ENCODE data around the gene SORL1.

Gene SORL1

DNA sequence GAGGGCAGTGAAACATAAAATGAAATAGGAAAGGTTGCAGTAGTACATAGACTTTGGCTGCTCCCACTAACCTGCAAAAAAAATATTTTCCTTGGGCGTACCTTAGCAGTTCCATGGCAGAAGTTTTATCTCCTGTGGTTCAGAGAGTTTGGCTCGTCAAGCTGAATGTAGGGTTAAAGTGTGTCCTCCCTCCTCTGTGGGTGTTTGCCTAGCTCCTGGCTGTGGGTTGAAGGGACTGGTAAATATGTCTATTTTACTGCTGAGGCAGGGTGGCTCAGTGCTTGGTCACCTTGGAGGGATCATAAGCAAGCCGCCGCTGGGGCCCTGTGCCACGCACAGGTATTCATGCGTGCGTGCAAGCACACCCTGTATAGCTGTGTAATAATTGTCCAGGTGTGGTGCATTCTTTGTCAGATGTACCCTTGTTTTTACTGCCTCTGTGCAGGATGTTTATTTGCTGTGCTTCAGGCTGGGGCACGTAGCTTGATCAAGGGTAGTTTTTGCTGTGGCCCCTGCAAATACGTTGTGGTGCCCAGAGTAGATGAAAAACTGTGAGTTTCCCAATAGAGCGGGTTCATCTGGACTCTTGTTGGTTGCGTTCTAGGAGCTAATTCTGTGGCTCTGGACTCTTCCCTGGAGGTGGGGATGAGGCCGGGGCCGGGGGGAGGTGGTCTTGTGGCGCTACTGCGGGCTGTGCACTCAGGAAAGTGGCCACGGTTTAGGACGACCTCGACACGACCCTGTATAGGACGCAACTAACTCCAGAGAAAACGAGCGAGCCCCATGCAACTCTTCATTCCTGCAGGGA is 732 bp upstream of the SORL1 start:
- no peak for DNase-seq (ENCODE audit: low read depth in 2 of 3, low spot score in 1 of 3)

DNA sequence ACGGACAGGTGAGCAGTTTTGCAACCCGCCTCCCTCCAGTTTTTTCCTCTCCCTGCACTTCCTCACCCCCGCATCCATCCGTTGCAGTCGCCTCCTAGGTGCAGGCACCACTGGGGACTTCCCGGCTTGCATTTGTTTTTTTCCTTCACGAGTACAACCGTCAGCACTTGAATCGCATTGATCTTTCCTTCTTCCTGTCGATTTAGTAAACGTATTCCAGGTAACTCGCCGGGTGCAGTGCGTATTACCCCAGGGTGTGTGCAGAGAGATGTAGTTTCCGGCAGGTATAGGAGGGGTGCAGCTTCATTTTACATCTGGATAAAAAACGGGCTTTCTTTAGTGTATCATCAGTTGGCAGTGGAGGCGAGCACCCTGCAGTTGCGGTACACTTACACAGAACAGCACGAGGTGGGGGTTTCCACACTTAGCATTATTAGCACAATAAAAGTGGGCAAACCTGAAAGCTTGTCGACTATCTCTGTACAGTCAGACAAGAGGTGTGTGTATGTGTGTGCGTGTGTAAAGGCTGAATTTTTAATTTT is 566 bp downstream of the SORL1 start, which contains the start of gene SORL1-AS1:
Gene SORL1-AS1 (minus strand): TSS at position 359 of the 542 bp plus-strand sequence.
- peak in 1 of 3 donors; percentile 55 for DNase-seq (ENCODE audit: low read depth in 2 of 3, low spot score in 1 of 3)

DNA sequence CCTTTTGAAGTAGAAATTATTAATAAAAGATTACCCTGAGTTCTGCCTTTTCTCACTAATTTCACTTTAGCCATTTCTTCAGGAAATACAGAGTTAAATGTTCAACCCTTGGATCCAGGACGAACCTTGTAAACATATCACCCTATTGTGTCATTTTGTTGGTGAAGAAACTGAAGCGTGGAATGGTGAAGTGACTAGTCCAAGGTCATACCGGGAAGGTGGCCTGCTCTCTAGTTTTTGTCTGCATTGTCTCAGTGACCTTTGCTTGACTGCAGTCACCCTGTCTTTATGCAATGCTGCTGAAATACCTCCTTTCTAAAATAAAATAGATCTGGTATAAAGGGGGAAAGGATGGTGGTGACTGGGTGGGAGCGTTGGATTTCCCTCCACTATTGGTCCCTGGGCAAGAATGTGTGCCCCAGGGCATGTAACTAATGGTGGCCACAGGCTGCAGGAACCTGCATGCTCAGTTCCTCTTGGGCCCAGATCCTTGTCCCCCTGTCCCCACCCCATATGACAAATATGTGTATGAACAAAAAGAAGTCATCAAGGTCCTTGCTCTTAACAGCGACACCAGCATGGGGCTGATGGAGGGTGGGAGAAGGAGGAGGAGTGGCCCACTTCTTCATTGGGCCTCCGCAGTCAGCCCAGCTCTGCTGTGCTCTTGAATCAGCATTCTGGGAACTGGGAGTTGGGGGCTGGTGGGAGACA is 1.6 kb downstream of the SORL1 start:
- DNase-seq (ENCODE audit: low read depth in 2 of 3, low spot score in 1 of 3) = no peak

DNA sequence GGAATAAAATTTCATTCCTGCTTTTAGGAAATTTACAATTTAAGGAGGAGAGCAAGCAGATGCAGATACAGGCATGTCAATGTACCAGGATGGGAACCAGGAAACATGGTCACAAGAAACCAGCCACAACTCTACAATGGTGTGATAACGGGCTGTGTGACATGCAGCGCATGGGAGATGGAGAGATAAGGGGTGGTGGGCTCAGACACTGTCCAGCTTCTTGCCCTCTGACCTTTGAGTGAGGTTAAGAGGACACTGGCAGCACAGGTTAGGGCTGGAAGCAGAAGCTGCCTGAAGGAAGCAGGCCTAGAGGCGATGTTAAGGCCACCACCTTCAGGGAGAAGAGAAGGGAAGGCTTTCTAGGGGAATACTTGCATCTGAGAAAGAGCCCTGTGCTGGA is 3.0 kb downstream of the SORL1 start:
- no peak for DNase-seq (ENCODE audit: low read depth in 2 of 3, low spot score in 1 of 3)

DNA sequence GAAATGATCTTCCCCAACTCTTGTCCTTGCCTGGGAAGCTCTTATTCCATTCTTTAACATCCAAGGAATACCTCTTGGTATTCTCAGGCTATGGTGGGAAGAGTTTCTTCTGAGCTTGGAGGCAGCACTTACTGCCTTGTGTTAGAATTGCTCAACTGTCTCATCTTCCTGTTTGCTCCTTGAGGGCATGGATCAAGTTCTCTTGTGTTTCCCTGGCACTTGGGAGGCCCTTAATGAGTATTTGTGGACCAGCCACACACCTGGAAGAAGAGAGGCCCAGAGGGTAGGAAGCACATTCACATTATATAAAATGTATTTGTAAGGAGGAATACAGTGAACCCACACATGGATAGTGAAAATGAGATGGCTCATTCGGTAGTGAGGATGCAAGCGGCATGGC is 4.0 kb downstream of the SORL1 start:
- DNase-seq (ENCODE audit: low read depth in 2 of 3, low spot score in 1 of 3) = no peak

DNA sequence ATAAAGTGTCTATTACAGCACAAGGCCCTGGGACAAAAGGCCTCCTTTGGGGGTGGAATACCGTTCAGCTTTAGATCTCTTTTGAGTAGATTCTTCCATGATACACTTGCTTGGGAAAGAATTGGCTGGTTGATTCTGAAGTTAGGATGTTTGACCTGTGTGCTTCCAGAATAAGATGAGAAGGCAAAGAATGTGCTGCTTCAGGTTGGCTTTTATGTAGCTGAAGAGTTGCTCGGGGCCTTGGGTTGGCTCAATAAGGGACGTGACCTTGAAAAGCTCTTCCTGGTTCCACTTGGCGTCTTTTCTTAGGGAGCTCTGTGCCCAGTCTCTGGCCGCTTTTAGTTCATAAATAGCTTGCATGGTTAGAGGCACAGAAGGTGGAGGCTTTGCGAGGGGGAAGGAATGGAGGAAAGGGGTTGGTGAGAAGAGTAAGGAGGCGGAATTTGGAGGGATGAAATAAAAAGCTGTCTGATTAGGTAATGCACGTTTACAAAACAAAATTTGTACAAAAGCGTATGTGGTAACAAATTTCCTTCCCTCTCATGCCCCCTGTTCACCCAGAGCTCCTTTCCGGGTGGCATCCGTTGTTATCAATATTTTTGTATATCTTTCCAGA is 4.8 kb downstream of the SORL1 start:
- no peak for DNase-seq (ENCODE audit: low read depth in 2 of 3, low spot score in 1 of 3)

DNA sequence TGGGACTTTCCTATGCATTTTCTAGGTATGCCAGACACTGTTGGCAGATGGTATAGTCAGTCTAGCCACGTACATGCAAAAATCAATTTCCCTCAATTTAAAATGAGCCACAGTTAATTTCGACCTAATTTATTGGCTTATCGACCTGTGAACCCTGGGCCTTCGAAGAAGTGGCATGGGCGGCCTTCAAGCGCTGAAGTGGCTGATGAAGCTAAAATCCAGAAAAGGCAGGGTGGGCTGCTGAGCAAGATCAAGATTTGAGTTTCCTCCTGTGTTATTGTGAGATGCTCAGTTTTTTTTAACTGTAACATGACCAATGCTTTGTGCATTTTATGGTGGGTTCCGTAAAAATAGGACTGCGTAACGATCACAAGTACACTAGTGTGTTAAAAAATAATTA is 6.4 kb downstream of the SORL1 start:
- no peak for DNase-seq (ENCODE audit: low read depth in 2 of 3, low spot score in 1 of 3)

DNA sequence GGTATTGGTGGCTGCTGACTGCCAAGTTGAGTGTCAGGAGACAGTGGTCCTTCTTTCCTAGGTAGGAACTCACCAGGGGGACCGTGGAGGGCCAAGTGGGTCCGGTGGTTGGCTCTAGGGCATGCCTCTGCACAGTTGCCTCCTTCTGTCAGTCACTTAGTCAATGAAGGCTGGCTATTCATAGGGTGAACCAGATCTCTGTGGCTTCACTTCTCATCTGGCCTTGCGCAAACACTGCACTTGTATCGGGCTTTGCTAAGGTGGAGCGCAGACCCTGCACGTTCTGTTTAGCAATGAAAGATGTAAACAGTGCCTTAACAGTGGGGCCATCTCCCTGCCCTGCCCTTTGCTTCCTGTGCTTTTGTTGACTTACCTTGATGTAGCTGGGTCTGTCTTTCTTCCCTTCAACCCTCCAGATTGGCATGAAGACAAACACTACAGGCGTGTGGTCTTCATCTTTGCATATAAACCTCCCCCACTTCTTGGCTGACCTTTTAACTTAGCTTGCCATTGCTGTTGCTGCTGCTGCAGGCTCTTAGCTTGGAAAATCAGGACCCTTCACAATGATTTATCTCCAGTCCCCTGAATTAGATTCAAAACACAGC is 7.4 kb downstream of the SORL1 start:
- no peak for DNase-seq (ENCODE audit: low read depth in 2 of 3, low spot score in 1 of 3)

DNA sequence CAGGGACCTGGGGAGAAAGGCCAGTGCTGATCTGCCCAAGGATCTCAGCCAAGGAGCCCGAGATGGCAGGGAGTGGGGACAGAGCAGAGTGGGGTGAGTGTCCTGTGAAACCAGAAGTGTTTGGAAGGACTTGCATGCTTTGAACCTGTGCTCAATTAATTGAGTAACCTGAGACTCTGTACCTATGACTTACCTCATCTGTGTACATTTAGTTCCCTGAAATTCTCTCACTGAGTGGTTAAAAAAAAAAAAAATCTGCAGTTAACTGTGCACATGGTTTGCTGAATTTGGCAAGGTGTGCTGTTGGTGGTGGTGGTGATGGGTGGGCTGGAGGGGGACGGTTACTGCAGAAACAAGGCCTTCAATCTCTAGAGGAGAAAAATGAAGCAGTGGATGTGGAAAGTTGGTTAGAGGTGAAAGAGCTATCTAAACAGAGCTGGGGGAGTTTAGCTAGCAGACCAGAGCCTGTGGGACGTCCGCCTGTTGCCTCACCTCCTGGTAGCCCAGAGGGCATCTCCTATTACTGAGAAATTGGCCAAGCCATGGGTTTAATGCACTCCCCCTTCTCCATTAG is 8.9 kb downstream of the SORL1 start:
- no peak for DNase-seq (ENCODE audit: low read depth in 2 of 3, low spot score in 1 of 3)

DNA sequence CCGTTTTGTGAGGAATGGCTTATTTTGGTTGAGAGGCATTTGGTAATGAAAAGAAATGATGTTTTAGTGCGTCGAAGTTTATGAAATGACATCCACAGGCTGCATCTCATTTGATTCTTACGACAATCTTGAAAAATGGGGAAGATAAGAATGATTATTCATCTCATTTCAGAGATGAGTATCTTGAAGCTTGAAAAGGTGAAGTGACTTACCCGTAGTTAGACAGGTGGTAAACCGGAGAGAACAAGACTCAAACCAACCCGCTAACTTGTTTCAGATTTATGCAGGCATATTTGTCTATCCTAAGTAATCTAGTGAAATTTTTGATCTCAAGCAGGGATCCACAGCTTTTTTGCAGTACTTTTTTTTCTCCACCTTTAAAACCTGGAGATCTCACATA is 9.7 kb downstream of the SORL1 start:
- no peak for DNase-seq (ENCODE audit: low read depth in 2 of 3, low spot score in 1 of 3)

DNA sequence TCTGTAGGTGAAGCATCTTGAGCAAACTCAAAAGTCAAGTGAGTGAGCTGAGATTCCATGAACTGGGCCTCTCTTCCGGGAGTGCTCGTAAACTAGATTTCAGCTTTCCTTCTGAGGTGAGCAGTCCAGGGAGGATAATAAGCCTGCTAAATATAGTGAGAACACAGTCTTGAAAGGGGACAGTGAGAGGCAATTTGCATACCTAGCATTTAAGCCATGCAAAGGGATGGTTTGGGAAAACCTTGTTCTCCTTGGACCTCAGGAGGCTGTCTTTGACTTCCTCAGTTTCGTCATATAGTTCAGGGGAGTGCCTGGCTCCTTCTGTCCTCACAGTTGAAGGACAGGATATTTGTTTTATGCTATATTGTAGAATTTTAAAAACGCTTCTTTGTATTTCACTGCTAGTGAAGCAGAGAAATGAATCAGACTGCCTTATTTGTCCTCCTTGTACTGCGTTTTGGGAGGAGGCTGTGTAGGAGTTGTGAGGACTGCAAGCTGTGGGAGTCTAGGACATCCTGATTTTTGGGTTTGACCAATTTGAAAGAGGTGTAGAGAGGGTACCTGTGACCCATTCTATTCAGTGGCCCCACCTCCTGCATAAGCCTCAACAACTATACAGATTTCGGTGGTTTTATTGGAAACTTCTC is 11.7 kb downstream of the SORL1 start:
- no peak for DNase-seq (ENCODE audit: low read depth in 2 of 3, low spot score in 1 of 3)

DNA sequence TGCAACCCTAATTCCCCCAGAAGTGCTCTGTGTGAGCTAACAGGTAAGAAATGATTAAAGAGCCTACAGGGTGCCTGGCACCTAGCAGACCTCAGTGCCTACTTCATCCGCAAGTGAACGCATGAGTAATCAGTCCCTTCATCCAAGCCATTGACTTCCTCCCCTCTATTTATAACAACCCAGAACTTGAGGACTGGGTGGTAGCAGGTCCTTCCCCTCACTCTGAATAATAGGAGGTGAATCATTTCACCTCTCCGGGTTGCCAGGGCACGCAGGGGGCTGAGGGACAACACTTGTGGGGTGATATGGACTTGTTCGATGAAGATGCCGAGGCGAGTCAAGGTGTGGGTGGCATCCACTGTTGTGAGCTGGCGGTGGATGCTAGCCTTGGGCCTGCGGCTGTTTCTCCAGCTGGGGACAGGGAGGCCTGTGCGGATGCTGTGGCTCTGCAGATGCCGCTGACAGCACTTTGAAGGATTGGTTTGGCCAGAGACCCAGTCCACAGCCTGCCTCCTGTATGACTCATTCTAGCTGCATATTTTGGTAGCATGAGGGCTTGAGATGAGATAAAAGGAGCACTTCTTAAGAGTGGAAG is 12.3 kb downstream of the SORL1 start:
- DNase-seq (ENCODE audit: low read depth in 2 of 3, low spot score in 1 of 3) = peak; percentile 72 to 87 (median 77)

DNA sequence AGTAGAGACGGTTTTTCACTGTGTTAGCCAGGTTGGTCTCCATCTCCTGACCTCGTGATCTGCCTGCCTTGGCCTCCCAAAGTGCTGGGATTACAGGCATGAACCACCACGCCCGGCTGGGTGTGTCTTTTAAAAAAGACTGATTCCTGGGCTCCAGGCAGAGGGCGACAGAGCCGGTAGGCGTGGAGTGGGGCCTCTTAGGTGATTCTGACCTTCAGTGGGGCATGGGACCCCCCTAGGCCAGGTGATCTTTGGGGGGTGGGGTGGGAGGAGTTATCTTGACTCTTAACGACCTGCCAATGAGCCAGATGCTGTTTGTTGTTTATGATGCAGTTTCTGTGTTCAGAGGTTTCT is 13.6 kb downstream of the SORL1 start:
- DNase-seq (ENCODE audit: low read depth in 2 of 3, low spot score in 1 of 3) = no peak

DNA sequence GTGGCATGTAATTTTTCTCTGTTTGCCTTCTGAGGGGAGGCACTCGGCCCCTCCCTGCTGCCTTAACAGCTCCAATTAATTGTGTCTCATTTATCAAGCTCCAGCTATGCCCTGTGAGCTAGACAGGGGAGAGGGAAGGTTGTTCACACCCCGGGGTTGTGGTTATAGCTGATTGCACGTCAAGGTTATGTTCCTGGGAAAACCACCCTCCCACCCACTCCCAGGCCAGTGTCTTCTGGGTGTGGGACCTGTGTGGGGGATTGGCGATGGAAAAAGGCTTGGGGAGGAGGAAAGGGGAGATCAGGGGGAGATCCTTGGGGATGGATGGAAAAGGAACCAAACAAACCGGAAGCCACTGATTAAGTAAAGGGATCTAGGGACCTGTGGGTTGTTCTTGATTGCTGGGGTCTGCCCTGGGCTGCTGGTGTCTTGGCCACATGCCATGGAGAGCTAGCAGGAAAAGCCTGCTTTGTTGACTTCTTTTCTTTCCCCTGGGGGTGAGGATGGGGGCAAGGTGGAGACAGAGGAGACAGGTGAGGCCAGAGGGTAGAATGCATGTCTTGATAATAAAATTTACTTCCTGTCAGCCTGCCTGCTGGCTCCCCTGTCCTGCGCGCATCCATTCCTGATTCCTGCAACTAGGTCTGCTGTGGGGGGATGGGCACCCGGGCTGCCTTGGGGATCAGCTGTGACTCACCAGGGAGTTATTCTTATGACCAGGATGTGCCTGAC is 14.1 kb downstream of the SORL1 start:
- peak in 2 of 3 donors; percentile 40 to 57 for DNase-seq (ENCODE audit: low read depth in 2 of 3, low spot score in 1 of 3)

DNA sequence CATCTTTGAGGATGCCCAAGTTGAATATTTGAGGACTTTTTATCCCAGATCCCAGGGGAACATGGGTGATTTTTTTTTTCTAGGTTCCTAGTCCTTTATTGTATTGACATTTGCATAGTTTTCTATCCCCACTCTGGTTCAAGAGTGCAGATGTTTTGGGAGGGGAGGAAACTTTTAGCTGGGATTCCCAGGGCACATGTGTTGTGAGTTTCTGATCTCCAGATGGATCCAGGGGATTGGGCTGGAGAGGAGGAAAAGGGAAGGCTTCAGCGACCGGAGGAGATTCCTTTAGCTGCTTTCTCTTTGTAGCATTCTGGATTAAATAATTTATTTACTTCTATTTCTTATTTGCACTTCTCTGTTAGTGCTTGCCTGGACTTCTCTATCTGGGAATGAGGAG is 15.4 kb downstream of the SORL1 start:
- no peak for DNase-seq (ENCODE audit: low read depth in 2 of 3, low spot score in 1 of 3)

DNA sequence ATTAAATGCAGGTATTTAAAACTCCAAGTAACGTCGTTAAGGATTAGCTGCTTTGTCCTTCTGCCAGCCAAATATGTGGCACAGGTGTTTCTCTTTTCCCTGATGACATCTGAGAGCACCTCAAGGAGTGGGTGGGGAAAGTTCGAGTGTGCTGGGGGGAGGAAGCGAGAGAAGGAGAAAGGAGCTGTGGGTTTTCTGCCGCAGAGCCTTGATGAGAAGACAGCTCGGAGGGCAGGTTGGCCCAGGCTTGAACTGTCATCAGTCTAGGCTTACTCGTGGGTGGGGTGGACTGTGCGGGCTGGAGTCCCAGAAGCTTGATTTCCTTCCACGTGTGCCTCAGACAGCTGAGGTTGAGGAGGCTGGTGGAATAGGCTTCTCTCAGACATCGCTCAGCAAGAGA is 15.9 kb downstream of the SORL1 start:
- DNase-seq (ENCODE audit: low read depth in 2 of 3, low spot score in 1 of 3) = peak; percentile 61 to 80 (median 75)

DNA sequence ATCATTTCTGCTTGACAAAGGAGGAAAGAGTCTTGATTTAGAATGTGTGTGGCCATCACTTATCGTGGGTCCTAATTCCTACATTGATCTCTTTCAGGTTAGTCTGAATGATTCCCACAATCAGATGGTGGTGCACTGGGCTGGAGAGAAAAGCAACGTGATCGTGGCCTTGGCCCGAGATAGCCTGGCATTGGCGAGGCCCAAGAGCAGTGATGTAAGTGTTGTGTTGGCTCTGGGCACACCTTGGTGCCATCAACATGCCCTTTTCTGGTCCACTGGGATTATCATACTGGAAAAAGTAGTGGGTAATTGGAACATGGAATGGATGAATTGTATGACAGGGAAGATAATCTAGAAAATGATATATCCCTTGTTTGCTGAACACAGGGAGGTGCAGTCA is 17.8 kb downstream of the SORL1 start:
- DNase-seq (ENCODE audit: low read depth in 2 of 3, low spot score in 1 of 3) = no peak

DNA sequence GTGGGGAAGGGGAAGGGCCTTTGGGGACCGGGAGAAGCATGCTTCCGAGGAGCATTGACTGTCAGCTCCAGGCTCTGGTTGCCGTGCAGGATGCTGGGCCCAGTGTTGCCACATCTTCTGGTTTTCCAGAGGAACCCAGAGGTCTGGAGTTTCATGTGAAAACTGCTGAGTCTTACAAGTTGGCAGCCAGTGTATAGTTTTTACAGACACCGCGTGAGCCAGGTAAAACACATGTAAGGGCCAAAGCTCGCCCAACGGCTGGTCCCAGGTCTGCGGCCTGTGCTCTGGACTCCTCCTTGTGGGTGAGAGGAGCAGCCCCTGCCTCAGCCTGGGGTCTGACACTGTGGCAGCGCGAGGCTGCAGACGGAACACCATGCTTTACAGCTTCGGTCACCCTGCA is 19.1 kb downstream of the SORL1 start:
- DNase-seq (ENCODE audit: low read depth in 2 of 3, low spot score in 1 of 3) = no peak

DNA sequence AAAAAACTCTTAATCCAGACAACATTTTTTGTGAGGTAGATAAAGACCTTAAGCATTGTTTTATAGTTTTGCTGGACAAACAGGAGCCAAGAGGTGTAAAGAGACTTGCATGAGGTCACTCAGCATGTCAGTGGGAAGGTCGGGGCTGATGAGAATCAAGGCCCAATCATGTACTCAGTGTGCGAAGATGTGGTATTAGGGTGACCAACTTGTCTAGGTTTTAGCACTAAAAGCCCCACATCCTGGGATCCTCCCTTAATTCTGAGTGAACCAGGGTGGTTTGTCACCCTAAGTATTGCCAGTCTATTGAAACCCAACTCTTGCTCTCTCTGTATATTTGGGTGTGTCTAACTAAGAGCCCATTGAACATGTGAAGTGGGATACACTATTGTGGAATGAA is 20.2 kb downstream of the SORL1 start:
- DNase-seq (ENCODE audit: low read depth in 2 of 3, low spot score in 1 of 3) = no peak

All from stimulated activated CD4-positive, alpha-beta T cell treated with anti-CD3 and anti-CD28 coated beads, Interleukin-12 subunit alpha, Interleukin-12 subunit beta, amount 100 ng/mL, for 48 hours (primary cell).